CD4-positive, alpha-beta T cell treated with Interleukin-12 subunit alpha and Interleukin-12 subunit beta, for 1 hour (primary cell): ENCODE data around the gene MTTP.

Experiments
- DNase-seq: peaks from one replicate; pipeline ENCODE4 v3.0.0-alpha.2; 2020

MTTP gene

GRCh38 chr4:99593781-99594641 is 19.4 kb downstream of the MTTP start:
- no peak for DNase-seq

GRCh38 chr4:99594818-99595217 is 20.2 kb downstream of the MTTP start:
- DNase-seq: no peak

GRCh38 chr4:99606716-99607115 is 32.1 kb downstream of the MTTP start:
- no peak for DNase-seq

- DNase-seq: no peak
Measured at GRCh38 chr4:99608417-99608816, 33.8 kb downstream of the MTTP start.

- DNase-seq: no peak
Measured at GRCh38 chr4:99610605-99611175, 36.1 kb downstream of the MTTP start.

GRCh38 chr4:99612281-99612680 is 37.7 kb downstream of the MTTP start:
- no peak for DNase-seq

- no peak for DNase-seq
Measured at GRCh38 chr4:99612704-99613103, 38.1 kb downstream of the MTTP start.

- no peak for DNase-seq
Measured at GRCh38 chr4:99614491-99614890, 39.9 kb downstream of the MTTP start.

- DNase-seq: no peak
Measured at GRCh38 chr4:99615170-99615820, 40.7 kb downstream of the MTTP start.

- no peak for DNase-seq
Measured at GRCh38 chr4:99617374-99617773, 42.8 kb downstream of the MTTP start.

GRCh38 chr4:99622341-99622740 is 47.7 kb downstream of the MTTP start:
- no peak for DNase-seq

GRCh38 chr4:99624141-99624719 is 49.6 kb downstream of the MTTP start:
- no peak for DNase-seq

GRCh38 chr4:99625369-99625768 is 50.7 kb downstream of the MTTP start:
- DNase-seq: no peak

GRCh38 chr4:99628040-99628439 is 53.4 kb downstream of the MTTP start:
- DNase-seq: no peak

- DNase-seq: no peak
Measured at GRCh38 chr4:99629962-99630554, 55.4 kb downstream of the MTTP start.

- DNase-seq: no peak
Measured at GRCh38 chr4:99630857-99631360, 56.3 kb downstream of the MTTP start.

- DNase-seq: no peak
Measured at GRCh38 chr4:99633772-99634171, 59.1 kb downstream of the MTTP start.

GRCh38 chr4:99634742-99635360 is 60.2 kb downstream of the MTTP start:
- no peak for DNase-seq

GRCh38 chr4:99635601-99636000 is 61.0 kb downstream of the MTTP start:
- no peak for DNase-seq

- DNase-seq: no peak
Measured at GRCh38 chr4:99636422-99636821, 61.8 kb downstream of the MTTP start.

- no peak for DNase-seq
Measured at GRCh38 chr4:99637174-99637573, 62.5 kb downstream of the MTTP start.

- no peak for DNase-seq
Measured at GRCh38 chr4:99640676-99641075, 66.1 kb downstream of the MTTP start.
